H1 (cell line): Measurements from ENCODE around the gene DIAPH2. TPM values are rescaled to one million over a fixed set of nuclear protein-coding genes. Genes with fewer than 3 reads are reported as not detected.

Experiments used
- CTCF ChIA-PET: fragments of 300-600 bp; sonication (Branson Sonifier 250); formaldehyde crosslinking; loops from one replicate; lab custom pipeline; 2021; ENCODE audit not compliant: partially characterized antibody; lab: Charles Lee
- POLR2A ChIA-PET: fragments of 300-600 bp; sonication (Branson Sonifier 250); formaldehyde crosslinking; loops from one replicate; lab custom pipeline; 2021; ENCODE audit warnings: inconsistent platforms; ENCODE audit not compliant: partially characterized antibody; lab: Charles Lee
- DNase-seq, 2 experiments: peaks; one replicate each; pipeline versions ENCODE4 v3.0.0 to v3.0.0-alpha.2; 2010 to 2022; ENCODE audit warnings: low spot score in 2 of 2, low read depth in 1 of 2, mixed read lengths in 1 of 2
- FAIRE-seq: peaks from 2 replicates; lab custom pipeline; 2011; peaks lifted over from hg19 to GRCh38; lab: Jason Lieb, UNC
- H2AFZ ChIP-seq: 2 replicates; pipeline ENCODE4 v1.8.1; 2012; ENCODE audit warnings: low read length, inconsistent platforms
- H2AK5ac ChIP-seq: 2 replicates; pipeline ENCODE4 v1.6.1; 2013; ENCODE audit warnings: low read depth, low read length
- H2BK120ac ChIP-seq: replicated peaks from 2 replicates; pipeline ENCODE3; 2013; ENCODE audit warnings: low read depth, low read length, inconsistent platforms
- H2BK12ac ChIP-seq: 2 replicates; pipeline ENCODE4 v1.6.1; 2013; ENCODE audit warnings: low read depth, low read length
- H2BK15ac ChIP-seq: 2 replicates; pipeline ENCODE4 v1.6.1; 2013; ENCODE audit warnings: low read length
- H2BK20ac ChIP-seq: 2 replicates; pipeline ENCODE4 v1.6.1; 2013; ENCODE audit warnings: low read length
- H2BK5ac ChIP-seq: 2 replicates; pipeline ENCODE4 v1.6.1; 2013; ENCODE audit warnings: low read depth, low read length
- H3K14ac ChIP-seq: 2 replicates; pipeline ENCODE4 v1.6.1; 2013; ENCODE audit warnings: inconsistent platforms; ENCODE audit not compliant: insufficient read length
- H3K18ac ChIP-seq: 2 replicates; pipeline ENCODE4 v1.6.1; 2013; ENCODE audit warnings: low read length; ENCODE audit errors: extremely low read depth
- H3K23ac ChIP-seq: 2 replicates; pipeline ENCODE4 v1.6.1; 2013; ENCODE audit warnings: inconsistent platforms; ENCODE audit not compliant: insufficient read length
- H3K23me2 ChIP-seq: 2 replicates; pipeline ENCODE4 v1.6.1; 2013; ENCODE audit warnings: low read depth, low read length
- H3K27ac ChIP-seq: 2 replicates; pipeline ENCODE4 v1.6.1; 2011; ENCODE audit warnings: low read depth, low read length, inconsistent platforms
- H3K27me3 ChIP-seq, 4 experiments: replicated peaks in 1 of 4; 1 replicate in 1 of 4; 2 replicates in 3 of 4; pipeline versions ENCODE4 v1.6.1 to v1.8.1; 2011 to 2013; ENCODE audit warnings: low read length in 3 of 4, mild to moderate bottlenecking in 3 of 4, inconsistent platforms in 2 of 4, mixed read lengths in 2 of 4, moderate library complexity in 1 of 4; ENCODE audit not compliant: control insufficient read depth in 3 of 4, insufficient read depth in 3 of 4; ENCODE audit errors: extremely low read depth in 1 of 4
- H3K36me3 ChIP-seq, 4 experiments: 2 replicates each; pipeline versions ENCODE4 v1.6.1 to v1.8.1; 2011 to 2013; ENCODE audit warnings: mild to moderate bottlenecking in 4 of 4, low read length in 3 of 4, moderate library complexity in 2 of 4, control low read depth in 1 of 4, inconsistent platforms in 1 of 4; ENCODE audit not compliant: insufficient read depth in 4 of 4, control insufficient read depth in 2 of 4
- H3K4ac ChIP-seq: replicated peaks from 2 replicates; pipeline ENCODE3; 2013; ENCODE audit warnings: low read length, low read depth, mixed read lengths, inconsistent platforms; ENCODE audit not compliant: insufficient read length
- H3K4me1 ChIP-seq, 4 experiments: replicated peaks in 1 of 4; 1 replicate in 1 of 4; 2 replicates in 3 of 4; pipeline versions ENCODE4 v1.6.1 to v1.8.1; 2011 to 2013; ENCODE audit warnings: low read length in 3 of 4, inconsistent platforms in 2 of 4, mixed read lengths in 1 of 4; ENCODE audit not compliant: insufficient read depth in 4 of 4, control insufficient read depth in 3 of 4
- H3K4me2 ChIP-seq, 2 experiments: 2 replicates each; pipeline versions ENCODE4 v1.6.1 to v1.8.1; 2011 to 2013; ENCODE audit warnings: low read depth in 2 of 2, low read length in 2 of 2, control low read depth in 1 of 2, inconsistent platforms in 1 of 2, mild to moderate bottlenecking in 1 of 2; ENCODE audit not compliant: insufficient read depth in 1 of 2
- H3K4me3 ChIP-seq, 4 experiments: fragments of 200-600, 300-600 bp in 1 of 4; sonication (generic), shearing (Covaris generic), sonication (Bioruptor Twin) in 1 of 4; 2 replicates each; pipeline versions ENCODE4 v1.5.1 to v1.8.1; 2011 to 2016; ENCODE audit warnings: low read length in 4 of 4, low read depth in 3 of 4, control low read depth in 2 of 4, inconsistent platforms in 2 of 4, mild to moderate bottlenecking in 2 of 4, mixed read lengths in 1 of 4, moderate library complexity in 1 of 4; ENCODE audit not compliant: insufficient read depth in 2 of 4; ENCODE audit errors: extremely low read depth in 1 of 4
- H3K56ac ChIP-seq: replicated peaks from 2 replicates; pipeline ENCODE3; 2013; ENCODE audit warnings: low read depth, mild to moderate bottlenecking, mixed read lengths, low read length, inconsistent platforms; ENCODE audit not compliant: insufficient read length
- H3K79me1 ChIP-seq: 2 replicates; pipeline ENCODE4 v1.6.1; 2013; ENCODE audit warnings: low read depth, low read length, control low read depth
- H3K79me2 ChIP-seq, 2 experiments: 2 replicates each; pipeline versions ENCODE4 v1.6.1 to v1.8.1; 2012 to 2013; ENCODE audit warnings: low read length in 2 of 2, mild to moderate bottlenecking in 2 of 2, inconsistent platforms in 1 of 2; ENCODE audit not compliant: insufficient read depth in 2 of 2, control insufficient read depth in 1 of 2
- H3K9ac ChIP-seq, 4 experiments: replicated peaks in 1 of 4; 1 replicate in 1 of 4; 2 replicates in 3 of 4; pipeline versions ENCODE4 v1.6.1 to v1.8.1; 2011 to 2013; ENCODE audit warnings: low read depth in 3 of 4, low read length in 3 of 4, control low read depth in 2 of 4, mild to moderate bottlenecking in 2 of 4, moderate library complexity in 2 of 4, inconsistent platforms in 1 of 4; ENCODE audit errors: extremely low read depth in 1 of 4
- H3K9me3 ChIP-seq, 2 experiments: 2 replicates each; pipeline versions ENCODE4 v1.6.1 to v1.8.1; 2012 to 2013; ENCODE audit warnings: mild to moderate bottlenecking in 2 of 2, moderate library complexity in 2 of 2, control low read depth in 1 of 2, inconsistent platforms in 1 of 2, low read depth in 1 of 2, low read length in 1 of 2, mixed read lengths in 1 of 2; ENCODE audit not compliant: insufficient read depth in 2 of 2
- H4K20me1 ChIP-seq, 2 experiments: replicated peaks in 1 of 2; 2 replicates each; pipeline versions ENCODE3 to v1.8.1; 2011 to 2013; ENCODE audit warnings: inconsistent platforms in 2 of 2, low read length in 2 of 2, mild to moderate bottlenecking in 1 of 2; ENCODE audit not compliant: insufficient read depth in 2 of 2, control insufficient read depth in 1 of 2
- H4K5ac ChIP-seq: 2 replicates; pipeline ENCODE4 v1.6.1; 2013; ENCODE audit warnings: low read length, low read depth, mixed read lengths, inconsistent platforms; ENCODE audit not compliant: insufficient read length
- H4K8ac ChIP-seq: 2 replicates; pipeline ENCODE4 v1.8.0; 2013; ENCODE audit warnings: mild to moderate bottlenecking, moderate library complexity, low read length, inconsistent platforms; ENCODE audit not compliant: insufficient read depth; ENCODE audit errors: extremely low read depth
- H4K91ac ChIP-seq: replicated peaks from 2 replicates; pipeline ENCODE3; 2013; ENCODE audit warnings: low read length, mixed read lengths, inconsistent platforms; ENCODE audit not compliant: insufficient read length
- MAX ChIP-seq: IDR thresholded peaks from 2 replicates; pipeline ENCODE4 v1.6.1; 2012; ENCODE audit warnings: inconsistent platforms
- ZNF274 ChIP-seq: IDR thresholded peaks from 2 replicates; pipeline ENCODE4 v1.7.0; 2012; ENCODE audit warnings: low read length, borderline replicate concordance; ENCODE audit errors: extremely low read depth
- polyA plus RNA-seq, 7 experiments: library from polyadenylated mRNA; depleted of rRNA in 3 of 7; stranded (reverse) in 5 of 7; unstranded in 2 of 7; fragments of >200 nt in 5 of 7; fragments of 200-250 nt in 2 of 7; gene quantifications; 1 replicate in 5 of 7; 2 replicates in 1 of 7; 4 replicates in 1 of 7; pipeline versions ENCODE4 v1.2.1 to v1.2.3, GENCODE V29; 2011 to 2013; ENCODE audit warnings: missing spikeins in 2 of 7, mixed read lengths in 2 of 7
- total RNA-seq: library from RNA; stranded (reverse); fragmentation: NEBNext Ultra II Directional; extraction: Animal tissue kit (Norgen Biotek cat#: 25700); gene quantifications from 2 replicates; pipeline ENCODE4 v1.2.1, GENCODE V29; 2021

DIAPH2 gene
- total and polyA plus RNA-seq, 2 of the 8 experiments (the other 6 are each of a cell fraction or from before 2014, with no cell fraction given) = 4.4 to 24.3 TPM

DNA sequence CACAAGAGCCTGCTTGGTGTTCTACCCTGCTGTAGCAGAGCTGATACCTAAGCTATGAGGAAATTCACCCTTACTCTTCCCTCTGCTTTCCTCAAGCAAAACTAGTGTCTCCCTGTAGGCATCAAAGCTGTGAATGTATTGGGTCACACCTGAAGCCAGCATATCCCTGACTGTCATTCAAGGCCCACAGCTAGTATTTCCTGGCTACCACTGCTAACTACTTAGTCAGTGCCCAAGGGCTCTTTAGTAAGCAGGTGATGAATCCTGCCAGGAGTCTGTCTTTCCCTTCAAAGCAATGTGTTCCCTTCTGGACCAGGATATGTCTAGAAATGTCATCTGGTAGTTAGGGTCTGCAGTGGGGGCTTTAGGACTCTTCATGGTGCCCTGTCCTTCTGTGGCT is 324.7 kb downstream of the DIAPH2 start:
- H3K4me1 ChIP-seq = no peaks in the 10 kb centered on the region
- ChIA-PET CTCF (no interaction called here), POLR2A (no interaction called here)
- DNase-seq (no peak), FAIRE-seq (no peak)
- no peak overlapping the region for H4K5ac ChIP-seq
- H2BK15ac ChIP-seq = no peak overlapping the region
- H2BK20ac ChIP-seq = no peak overlapping the region
- no peak overlapping the region for H2BK12ac ChIP-seq
- no peak overlapping the region for H3K14ac ChIP-seq
- H3K36me3 ChIP-seq = no peaks in the 10 kb centered on the region
- H3K23me2 ChIP-seq = no peaks in the 10 kb centered on the region
- no peak overlapping the region for H4K8ac ChIP-seq
- H3K23ac ChIP-seq = no peak overlapping the region
- no peaks in the 10 kb centered on the region for H4K20me1 ChIP-seq
- no peaks in the 10 kb centered on the region for H3K79me2 ChIP-seq
- H2BK5ac ChIP-seq = no peak overlapping the region
- H2AK5ac ChIP-seq = no peak overlapping the region
- no peak overlapping the region for H2BK120ac ChIP-seq
- H3K27me3 ChIP-seq = no peaks in the 10 kb centered on the region
- H3K18ac ChIP-seq = no peak overlapping the region
- no peak overlapping the region for H3K27ac ChIP-seq
- H2AFZ ChIP-seq = no peak overlapping the region
- H3K4me3 ChIP-seq = no peak overlapping the region
- H3K9me3 ChIP-seq = no peaks in the 10 kb centered on the region
- H3K79me1 ChIP-seq = no peaks in the 10 kb centered on the region
- no peak overlapping the region for H4K91ac ChIP-seq
- H3K4me2 ChIP-seq = no peak overlapping the region
- H3K9ac ChIP-seq = no peak overlapping the region
- H3K4ac ChIP-seq = no peak overlapping the region
- no peak overlapping the region for H3K56ac ChIP-seq
- TF ChIP-seq MAX (no peak), ZNF274 (no peak)
